Measurements from ENCODE around the gene KCTD17. TPM values are rescaled to one million over a fixed set of nuclear protein-coding genes. Genes with fewer than 3 reads are reported as not detected.

KCTD17 gene
- total RNA-seq, 1 experiment from 2014 or later = 39.1 TPM

DNA sequence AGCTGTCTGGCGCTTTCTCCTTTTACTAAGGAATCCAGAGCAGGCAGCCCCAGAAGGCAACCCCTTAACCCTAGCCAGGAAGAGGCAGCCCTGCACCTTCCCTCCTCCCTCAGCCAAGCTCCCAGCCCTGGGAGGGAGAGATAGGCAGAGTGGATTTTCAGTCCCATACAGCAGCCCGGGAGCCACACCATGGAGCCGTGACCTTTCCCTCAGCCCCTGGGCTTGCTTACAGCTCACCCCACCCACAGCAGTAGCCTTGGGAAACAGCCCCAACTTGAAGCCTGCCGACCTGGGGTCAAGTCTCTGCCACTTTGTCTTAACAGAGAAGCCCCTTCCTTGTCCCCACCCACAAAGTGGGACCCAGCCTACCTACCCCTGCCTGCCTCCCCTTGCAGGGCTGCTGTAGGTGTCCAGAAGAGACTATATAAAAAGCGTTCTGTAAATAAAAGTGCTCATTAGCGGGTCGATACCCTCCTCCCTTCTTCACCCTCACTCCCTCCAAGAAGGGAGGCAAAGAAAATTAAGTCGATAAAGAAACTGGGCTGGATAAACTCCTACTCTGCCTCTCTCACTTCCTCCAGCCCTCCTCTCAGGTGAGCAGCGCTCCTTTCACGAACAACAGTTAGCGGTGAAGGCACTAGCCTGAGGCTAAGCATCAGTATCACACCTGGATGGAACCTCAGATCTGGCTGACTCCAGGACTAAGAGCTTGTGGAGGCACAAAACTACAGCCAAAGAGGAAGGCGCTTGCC lies 36.5 kb upstream of the KCTD17 start:
- H3K9me3 ChIP-seq (ENCODE audit: low read depth, low read length, poor library complexity, severe bottlenecking) = no peaks in the 10 kb centered on the region
- H3K36me3 ChIP-seq (ENCODE audit: insufficient read depth, low read length, poor library complexity, severe bottlenecking) = no peaks in the 10 kb centered on the region
- no peak overlapping the region for H3K4me3 ChIP-seq (ENCODE audit: low read depth, low read length, poor library complexity, severe bottlenecking)
- no peak for DNase-seq (ENCODE audit: low spot score)
- POLR2A ChIA-PET (ENCODE audit: low non-redundant PET) = no interaction called here
- CTCF ChIA-PET = no interaction called here
- no peaks in the 10 kb centered on the region for H3K27me3 ChIP-seq (replicated peaks; ENCODE audit: insufficient read depth, low read depth, low read length, poor library complexity)
- TF ChIP-seq, protein P1, sequence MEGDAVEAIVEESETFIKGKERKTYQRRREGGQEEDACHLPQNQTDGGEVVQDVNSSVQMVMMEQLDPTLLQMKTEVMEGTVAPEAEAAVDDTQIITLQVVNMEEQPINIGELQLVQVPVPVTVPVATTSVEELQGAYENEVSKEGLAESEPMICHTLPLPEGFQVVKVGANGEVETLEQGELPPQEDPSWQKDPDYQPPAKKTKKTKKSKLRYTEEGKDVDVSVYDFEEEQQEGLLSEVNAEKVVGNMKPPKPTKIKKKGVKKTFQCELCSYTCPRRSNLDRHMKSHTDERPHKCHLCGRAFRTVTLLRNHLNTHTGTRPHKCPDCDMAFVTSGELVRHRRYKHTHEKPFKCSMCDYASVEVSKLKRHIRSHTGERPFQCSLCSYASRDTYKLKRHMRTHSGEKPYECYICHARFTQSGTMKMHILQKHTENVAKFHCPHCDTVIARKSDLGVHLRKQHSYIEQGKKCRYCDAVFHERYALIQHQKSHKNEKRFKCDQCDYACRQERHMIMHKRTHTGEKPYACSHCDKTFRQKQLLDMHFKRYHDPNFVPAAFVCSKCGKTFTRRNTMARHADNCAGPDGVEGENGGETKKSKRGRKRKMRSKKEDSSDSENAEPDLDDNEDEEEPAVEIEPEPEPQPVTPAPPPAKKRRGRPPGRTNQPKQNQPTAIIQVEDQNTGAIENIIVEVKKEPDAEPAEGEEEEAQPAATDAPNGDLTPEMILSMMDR (conservative IDR thresholded peaks at IDR 0.05; ENCODE audit: low read depth, low read length) = no peak
- no peak for TF ChIP-seq EZH2 (IDR thresholded peaks at IDR 0.05; ENCODE audit: borderline replicate concordance, low read depth, low read length, poor library complexity, severe bottlenecking)
- intact Hi-C loops (cut with micrococcal nuclease; ENCODE audit: unreplicated experiment) = no loop called here
- BruUV-seq (replicated peaks) = no TSS peak
- no peak overlapping the region for H3K27ac ChIP-seq (ENCODE audit: low read depth, low read length, poor library complexity, severe bottlenecking)
- no peaks in the 10 kb centered on the region for H3K4me1 ChIP-seq (ENCODE audit: insufficient read depth, low read length, poor library complexity, severe bottlenecking)

DNA sequence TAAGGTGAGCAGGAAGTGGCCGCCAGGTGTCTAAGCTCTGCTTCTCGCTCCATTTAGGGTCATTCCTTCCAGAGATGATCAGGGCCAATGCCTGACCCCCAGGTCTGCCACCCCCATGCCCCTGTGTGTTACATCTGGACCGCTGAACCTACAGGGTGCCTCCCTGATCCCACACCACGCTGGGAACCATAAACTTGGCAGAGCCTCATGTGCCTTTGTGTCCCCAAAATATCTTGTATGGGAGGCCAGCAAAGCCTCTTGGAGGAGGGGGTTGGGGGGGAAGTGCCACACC lies 36.0 kb upstream of the KCTD17 start:
- Histone ChIP-seq H3K4me1 (ENCODE audit: insufficient read depth, low read length, poor library complexity, severe bottlenecking) (peaks cover 4% of the 10 kb centered on the region), H3K36me3 (ENCODE audit: insufficient read depth, low read length, poor library complexity, severe bottlenecking) (no peaks in the 10 kb centered on the region), H3K27ac (ENCODE audit: low read depth, low read length, poor library complexity, severe bottlenecking) (no peak overlapping the region), H3K27me3 (replicated peaks; ENCODE audit: insufficient read depth, low read depth, low read length, poor library complexity) (no peaks in the 10 kb centered on the region), H3K4me3 (ENCODE audit: low read depth, low read length, poor library complexity, severe bottlenecking) (no peak overlapping the region), H3K9me3 (ENCODE audit: low read depth, low read length, poor library complexity, severe bottlenecking) (no peaks in the 10 kb centered on the region)
- intact Hi-C loops (cut with micrococcal nuclease; ENCODE audit: unreplicated experiment) = no loop called here
- TF ChIP-seq, protein P1 (conservative IDR thresholded peaks at IDR 0.05; ENCODE audit: low read depth, low read length) = no peak
- TF ChIP-seq EZH2 (IDR thresholded peaks at IDR 0.05; ENCODE audit: borderline replicate concordance, low read depth, low read length, poor library complexity, severe bottlenecking) = no peak
- TSS peak; percentile 16 for BruUV-seq (replicated peaks)
- POLR2A ChIA-PET (ENCODE audit: low non-redundant PET) = no interaction called here
- CTCF ChIA-PET = interaction anchor here (0.7 kb wide), 1 partner anchor 224 kb away, joined by 6 read pairs; no protein-coding TSS in a partner anchor
- DNase-seq (ENCODE audit: low spot score) = no peak

DNA sequence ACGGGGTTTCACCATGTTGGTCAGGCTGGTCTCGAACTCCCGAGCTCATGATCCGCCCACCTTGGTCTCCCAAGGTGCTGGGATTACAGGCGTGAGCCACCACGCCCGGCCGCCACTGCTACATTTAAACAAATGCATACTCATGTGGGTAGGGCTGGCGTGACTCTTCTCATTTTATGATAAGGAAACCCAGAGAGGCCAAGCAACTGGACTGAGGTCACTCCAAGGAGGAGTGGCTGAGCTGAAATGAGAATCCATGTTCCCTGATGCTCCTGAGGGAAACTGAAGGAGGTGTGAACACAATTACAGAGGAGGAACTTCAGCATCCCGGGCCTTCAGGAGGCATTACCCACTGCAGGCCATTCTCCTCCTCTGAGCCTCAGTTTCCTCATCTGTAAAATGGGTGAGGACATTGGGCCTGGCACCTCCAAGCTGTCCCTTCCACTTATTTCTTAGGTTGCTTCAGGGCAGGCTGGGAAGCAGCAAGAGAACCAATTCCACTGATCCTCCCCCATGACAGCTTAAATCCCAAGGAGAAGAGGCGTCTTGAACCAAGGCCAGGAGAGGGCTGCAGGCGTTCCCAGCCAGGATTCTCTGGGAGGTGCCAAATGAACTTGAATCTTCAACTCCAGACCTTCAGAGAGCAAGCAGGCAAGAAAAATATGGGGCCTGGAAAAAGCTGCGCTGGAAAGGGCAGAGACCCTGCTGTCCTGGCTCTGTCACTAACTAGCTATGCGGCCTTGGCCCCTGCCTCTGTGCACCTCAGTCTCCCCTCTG lies 35.2 kb upstream of the KCTD17 start:
- Histone ChIP-seq H3K27me3 (replicated peaks; ENCODE audit: insufficient read depth, low read depth, low read length, poor library complexity) (no peaks in the 10 kb centered on the region), H3K4me1 (ENCODE audit: insufficient read depth, low read length, poor library complexity, severe bottlenecking) (peaks cover 4% of the 10 kb centered on the region), H3K36me3 (ENCODE audit: insufficient read depth, low read length, poor library complexity, severe bottlenecking) (no peaks in the 10 kb centered on the region), H3K9me3 (ENCODE audit: low read depth, low read length, poor library complexity, severe bottlenecking) (no peaks in the 10 kb centered on the region), H3K27ac (ENCODE audit: low read depth, low read length, poor library complexity, severe bottlenecking) (no peak overlapping the region), H3K4me3 (ENCODE audit: low read depth, low read length, poor library complexity, severe bottlenecking) (no peak overlapping the region)
- intact Hi-C loops (cut with micrococcal nuclease; ENCODE audit: unreplicated experiment) = no loop called here
- no TSS peak for BruUV-seq (replicated peaks)
- POLR2A ChIA-PET (ENCODE audit: low non-redundant PET) = no interaction called here
- TF ChIP-seq, protein P1 (conservative IDR thresholded peaks at IDR 0.05; ENCODE audit: low read depth, low read length) = no peak
- TF ChIP-seq EZH2 (IDR thresholded peaks at IDR 0.05; ENCODE audit: borderline replicate concordance, low read depth, low read length, poor library complexity, severe bottlenecking) = no peak
- CTCF ChIA-PET = interaction anchor here (0.7 kb wide), 1 partner anchor 224 kb away, joined by 6 read pairs; no protein-coding TSS in a partner anchor
- no peak for DNase-seq (ENCODE audit: low spot score)

Measured in A673 (cell line).